ENCODE results near the gene CCM2L.

CCM2L gene

GRCh38 chr20:31974951-31975487 is 35.2 kb upstream of the CCM2L start:
- TF ChIP-seq CTCF (IDR thresholded peaks at IDR 0.05; ENCODE audit: low read depth, low read length, poor library complexity, severe bottlenecking) (no peak), EZH2phosphoT487 (IDR thresholded peaks at IDR 0.05; ENCODE audit: borderline replicate concordance, low read length) (no peak)
- Histone ChIP-seq H3K9me3 (ENCODE audit: control insufficient read depth, insufficient read depth, low read length) (no peaks in the 10 kb centered on the region), H3K27me3 (ENCODE audit: control insufficient read depth, low read length) (peaks cover 26% of the 10 kb centered on the region), H3K79me2 (ENCODE audit: control insufficient read depth, low read length) (no peaks in the 10 kb centered on the region), H3K36me3 (ENCODE audit: control insufficient read depth, low read length) (no peaks in the 10 kb centered on the region), H3K4me2 (ENCODE audit: low read length) (no peak overlapping the region), H3F3A (ENCODE audit: control insufficient read depth, insufficient read depth) (no peaks in the 10 kb centered on the region), H3K27ac (ENCODE audit: low read depth, low read length) (no peak overlapping the region), H3K4me1 (ENCODE audit: control insufficient read depth, low read length) (no peaks in the 10 kb centered on the region), H3K4me3 (ENCODE audit: low read length) (no peak overlapping the region), H4K20me1 (ENCODE audit: control insufficient read depth, insufficient read depth, low read depth, low read length) (no peaks in the 10 kb centered on the region), H3K9me2 (replicated peaks; ENCODE audit: control insufficient read depth, low read length) (no peaks in the 10 kb centered on the region)

- H3K9me2 ChIP-seq (replicated peaks; ENCODE audit: control insufficient read depth, low read length): no peaks in the 10 kb centered on the region
- no peak overlapping the region for H3K4me3 ChIP-seq (ENCODE audit: low read length)
- TF ChIP-seq EZH2phosphoT487 (IDR thresholded peaks at IDR 0.05; ENCODE audit: borderline replicate concordance, low read length) (no peak), CTCF (IDR thresholded peaks at IDR 0.05; ENCODE audit: low read depth, low read length, poor library complexity, severe bottlenecking) (no peak)
- no peaks in the 10 kb centered on the region for H3K9me3 ChIP-seq (ENCODE audit: control insufficient read depth, insufficient read depth, low read length)
- H3K27me3 ChIP-seq (ENCODE audit: control insufficient read depth, low read length): peaks cover 19% of the 10 kb centered on the region
- no peaks in the 10 kb centered on the region for H3K36me3 ChIP-seq (ENCODE audit: control insufficient read depth, low read length)
- no peaks in the 10 kb centered on the region for H4K20me1 ChIP-seq (ENCODE audit: control insufficient read depth, insufficient read depth, low read depth, low read length)
- H3K4me1 ChIP-seq (ENCODE audit: control insufficient read depth, low read length): no peaks in the 10 kb centered on the region
- no peak overlapping the region for H3K4me2 ChIP-seq (ENCODE audit: low read length)
- no peaks in the 10 kb centered on the region for H3K79me2 ChIP-seq (ENCODE audit: control insufficient read depth, low read length)
- no peak overlapping the region for H3K27ac ChIP-seq (ENCODE audit: low read depth, low read length)
- no peaks in the 10 kb centered on the region for H3F3A ChIP-seq (ENCODE audit: control insufficient read depth, insufficient read depth)
Observed at GRCh38 chr20:31975874-31976273, 34.4 kb upstream of the CCM2L start.

GRCh38 chr20:31977080-31977479 is 33.2 kb upstream of the CCM2L start:
- Histone ChIP-seq H3K9me2 (replicated peaks; ENCODE audit: control insufficient read depth, low read length) (no peaks in the 10 kb centered on the region), H3K4me2 (ENCODE audit: low read length) (no peak overlapping the region), H3F3A (ENCODE audit: control insufficient read depth, insufficient read depth) (no peaks in the 10 kb centered on the region), H3K27me3 (ENCODE audit: control insufficient read depth, low read length) (peaks cover 17% of the 10 kb centered on the region), H3K4me3 (ENCODE audit: low read length) (no peak overlapping the region), H3K36me3 (ENCODE audit: control insufficient read depth, low read length) (no peaks in the 10 kb centered on the region), H3K9me3 (ENCODE audit: control insufficient read depth, insufficient read depth, low read length) (no peaks in the 10 kb centered on the region), H3K79me2 (ENCODE audit: control insufficient read depth, low read length) (no peaks in the 10 kb centered on the region), H3K27ac (ENCODE audit: low read depth, low read length) (no peak overlapping the region), H4K20me1 (ENCODE audit: control insufficient read depth, insufficient read depth, low read depth, low read length) (no peaks in the 10 kb centered on the region), H3K4me1 (ENCODE audit: control insufficient read depth, low read length) (no peaks in the 10 kb centered on the region)
- TF ChIP-seq EZH2phosphoT487 (IDR thresholded peaks at IDR 0.05; ENCODE audit: borderline replicate concordance, low read length) (no peak), CTCF (IDR thresholded peaks at IDR 0.05; ENCODE audit: low read depth, low read length, poor library complexity, severe bottlenecking) (no peak)
